Upper lobe of right lung (tissue), 1 donor: ENCODE data around the gene HS6ST3. TPM values are rescaled to one million over a fixed set of nuclear protein-coding genes. Genes with fewer than 3 reads are reported as not detected.

Source experiments
- ATAC-seq: fragments of 200-7000 bp; cut with Tn5 transposase; one replicate; pipeline ENCODE4 v1.9.1; 2020; ENCODE audit warnings: mild to moderate bottlenecking, moderate library complexity
- DNase-seq: peaks from one replicate; pipeline ENCODE4 v3.0.0-alpha.2; 2020
- H3K27ac ChIP-seq: fragments of 200-600 bp; one replicate; pipeline ENCODE4 v1.8.0; 2022
- H3K27me3 ChIP-seq: fragments of 200-600 bp; one replicate; pipeline ENCODE4 v1.8.0; 2022; ENCODE audit warnings: mild to moderate bottlenecking
- H3K36me3 ChIP-seq: fragments of 200-600 bp; one replicate; pipeline ENCODE4 v1.8.0; 2022
- H3K4me1 ChIP-seq: fragments of 200-600 bp; one replicate; pipeline ENCODE4 v1.8.0; 2022
- H3K4me3 ChIP-seq: fragments of 200-600 bp; one replicate; pipeline ENCODE4 v1.8.0; 2022; ENCODE audit warnings: mild to moderate bottlenecking
- H3K9me3 ChIP-seq: fragments of 200-600 bp; one replicate; pipeline ENCODE4 v1.8.0; 2022
- CTCF ChIP-seq: fragments of 200-600 bp; IDR thresholded peaks from one replicate; pipeline ENCODE4 v1.8.0; 2022; ENCODE audit warnings: antibody characterized with exemption
- intact Hi-C: fragments of 100-400 bp; cut with DNase I; formaldehyde crosslinking; loops from one replicate; pipeline ENCODE4 v1.11.0; 2022
- total RNA-seq: library from RNA; stranded (reverse); fragmentation: NEBNext Ultra II Directional; extraction: Animal tissue kit (Norgen Biotek cat#: 25700); gene quantifications from one replicate; pipeline ENCODE4 v1.2.1, GENCODE V29; 2021
- donor health status: DM: no; HTN: yes; CAD: no; lungs with severe emphysema.

Gene HS6ST3
- total RNA-seq, 1 donor from 2014 or later = not detected

GRCh38 chr13:96179309-96179708, 89.4 kb downstream of the HS6ST3 start:
- Histone ChIP-seq H3K27me3 (no peaks in the 10 kb centered on the region), H3K27ac (no peak overlapping the region), H3K4me1 (no peaks in the 10 kb centered on the region), H3K4me3 (no peak overlapping the region), H3K36me3 (no peaks in the 10 kb centered on the region), H3K9me3 (no peaks in the 10 kb centered on the region)
- DNase-seq (no peak), ATAC-seq (no peak)
- intact Hi-C loops = no loop called here
- no peak for TF ChIP-seq CTCF

GRCh38 chr13:96181911-96182310, 92.0 kb downstream of the HS6ST3 start:
- Histone ChIP-seq H3K27me3 (no peaks in the 10 kb centered on the region), H3K4me1 (no peaks in the 10 kb centered on the region), H3K36me3 (no peaks in the 10 kb centered on the region), H3K4me3 (no peak overlapping the region), H3K9me3 (no peaks in the 10 kb centered on the region), H3K27ac (no peak overlapping the region)
- DNase-seq (no peak), ATAC-seq (no peak)
- no peak for TF ChIP-seq CTCF
- intact Hi-C loops = no loop called here

GRCh38 chr13:96185818-96186217, 95.9 kb downstream of the HS6ST3 start:
- ATAC-seq = no peak
- no peaks in the 10 kb centered on the region for H3K9me3 ChIP-seq
- H3K27me3 ChIP-seq = no peaks in the 10 kb centered on the region
- H3K4me1 ChIP-seq = no peaks in the 10 kb centered on the region
- no peak overlapping the region for H3K4me3 ChIP-seq
- no peak for TF ChIP-seq CTCF
- no peak for DNase-seq
- no peaks in the 10 kb centered on the region for H3K36me3 ChIP-seq
- intact Hi-C loops = no loop called here
- H3K27ac ChIP-seq = no peak overlapping the region

GRCh38 chr13:96191367-96191766, 101.5 kb downstream of the HS6ST3 start:
- no peaks in the 10 kb centered on the region for H3K27me3 ChIP-seq
- intact Hi-C loops = no loop called here
- ATAC-seq = no peak
- no peak for TF ChIP-seq CTCF
- no peak overlapping the region for H3K4me3 ChIP-seq
- H3K36me3 ChIP-seq = no peaks in the 10 kb centered on the region
- no peaks in the 10 kb centered on the region for H3K9me3 ChIP-seq
- no peaks in the 10 kb centered on the region for H3K4me1 ChIP-seq
- H3K27ac ChIP-seq = no peak overlapping the region
- DNase-seq = no peak

GRCh38 chr13:96193728-96194310, 103.9 kb downstream of the HS6ST3 start:
- Histone ChIP-seq H3K27me3 (no peaks in the 10 kb centered on the region), H3K36me3 (no peaks in the 10 kb centered on the region), H3K9me3 (no peaks in the 10 kb centered on the region), H3K4me3 (no peak overlapping the region), H3K27ac (no peak overlapping the region), H3K4me1 (no peaks in the 10 kb centered on the region)
- no peak for TF ChIP-seq CTCF
- no peak for DNase-seq
- intact Hi-C loops = no loop called here
- ATAC-seq = no peak

- Histone ChIP-seq H3K27ac (no peak overlapping the region), H3K4me3 (no peak overlapping the region), H3K9me3 (no peaks in the 10 kb centered on the region), H3K27me3 (no peaks in the 10 kb centered on the region), H3K36me3 (no peaks in the 10 kb centered on the region), H3K4me1 (no peaks in the 10 kb centered on the region)
- no peak for ATAC-seq
- no peak for DNase-seq
- TF ChIP-seq CTCF = no peak
- intact Hi-C loops = no loop called here
These were observed 108.1 kb downstream of the HS6ST3 start for GRCh38 chr13:96198038-96198437.
